GM18858 (cell line): ENCODE measurements around the gene KCNMA1.

ENCODE experiments used
- ATAC-seq: cut with Tn5 transposase; IDR thresholded peaks from one replicate; pipeline ENCODE4 v1.9.1; 2021; ENCODE audit not compliant: unreplicated experiment

Gene KCNMA1

GRCh38 chr10:77041636-77042258 lies 595.9 kb downstream of the KCNMA1 start:
- no peak for ATAC-seq

DNA sequence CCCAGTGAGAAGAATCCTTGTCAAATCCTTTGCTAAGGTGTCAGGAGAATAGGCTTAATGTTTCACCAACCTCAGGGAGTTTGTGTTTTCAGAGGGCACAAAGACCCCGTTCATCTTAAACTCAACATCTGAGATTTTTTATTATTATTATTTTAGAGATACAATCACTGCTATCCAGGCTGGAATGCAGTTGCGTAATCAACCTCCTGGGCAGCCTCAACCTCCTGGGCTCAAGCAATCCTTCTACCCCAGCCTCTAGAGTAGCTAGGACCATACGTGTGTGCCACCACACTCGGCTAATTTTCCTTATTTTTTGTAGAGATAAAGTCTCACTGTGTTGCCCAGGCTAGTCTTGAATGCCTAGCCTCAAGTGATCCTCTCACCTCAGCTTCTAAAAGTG lies 599.2 kb downstream of the KCNMA1 start:
- no peak for ATAC-seq

DNA sequence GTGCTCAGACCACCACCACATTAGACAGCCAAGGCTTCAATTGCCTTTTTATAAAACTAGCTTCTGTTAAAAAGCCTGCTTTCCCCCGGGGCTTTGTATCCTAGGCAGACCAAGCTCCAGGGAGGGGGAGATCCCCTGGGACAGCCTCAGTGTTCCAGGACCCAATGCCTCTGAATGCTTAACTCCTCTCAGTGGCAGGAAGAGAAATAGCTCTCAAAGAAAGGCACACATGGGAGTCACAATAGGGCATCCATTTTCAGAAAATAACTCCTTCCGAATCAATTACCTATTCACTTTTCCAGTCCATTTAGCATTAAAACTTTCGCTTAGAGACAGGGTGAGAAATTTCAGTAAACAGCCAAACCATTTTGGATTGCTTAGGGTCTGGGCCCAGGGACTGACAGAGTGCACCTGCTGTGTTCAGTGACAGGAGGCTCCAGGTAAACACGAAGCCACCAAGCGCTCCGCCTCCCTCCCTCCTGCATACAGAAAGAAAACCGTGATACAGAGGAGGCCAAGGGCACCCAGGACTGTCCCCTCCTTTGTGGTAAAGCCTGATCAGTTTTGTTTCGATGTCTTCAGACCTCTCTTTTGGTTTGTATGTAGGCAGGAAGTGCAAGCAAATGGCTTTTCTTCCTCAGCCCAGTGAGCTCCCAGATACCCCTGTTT lies 599.7 kb downstream of the KCNMA1 start:
- no peak for ATAC-seq

GRCh38 chr10:77036993-77037734 lies 600.4 kb downstream of the KCNMA1 start:
- ATAC-seq, result peak; percentile 51

GRCh38 chr10:77036276-77036675 lies 601.3 kb downstream of the KCNMA1 start:
- ATAC-seq, result no peak

DNA sequence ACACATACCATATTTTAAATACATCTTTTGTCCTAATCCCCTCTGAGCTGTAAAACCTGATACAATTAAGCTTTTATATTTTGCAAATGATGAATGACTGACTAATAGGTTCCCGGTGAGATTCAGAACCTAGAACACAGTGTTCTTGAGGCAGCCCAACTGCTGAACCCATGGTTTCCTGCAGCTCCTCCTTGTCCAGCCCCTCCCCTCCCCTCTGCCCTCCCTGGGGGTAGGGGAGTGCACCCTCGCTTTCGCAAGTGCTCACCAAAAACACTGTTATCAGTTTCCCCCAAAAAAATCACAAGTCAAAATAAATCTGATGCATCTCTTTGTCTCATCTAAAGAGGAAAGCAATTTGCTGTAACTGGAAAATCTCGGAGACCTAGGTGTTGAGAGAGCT lies 602.8 kb downstream of the KCNMA1 start:
- ATAC-seq, result no peak

DNA sequence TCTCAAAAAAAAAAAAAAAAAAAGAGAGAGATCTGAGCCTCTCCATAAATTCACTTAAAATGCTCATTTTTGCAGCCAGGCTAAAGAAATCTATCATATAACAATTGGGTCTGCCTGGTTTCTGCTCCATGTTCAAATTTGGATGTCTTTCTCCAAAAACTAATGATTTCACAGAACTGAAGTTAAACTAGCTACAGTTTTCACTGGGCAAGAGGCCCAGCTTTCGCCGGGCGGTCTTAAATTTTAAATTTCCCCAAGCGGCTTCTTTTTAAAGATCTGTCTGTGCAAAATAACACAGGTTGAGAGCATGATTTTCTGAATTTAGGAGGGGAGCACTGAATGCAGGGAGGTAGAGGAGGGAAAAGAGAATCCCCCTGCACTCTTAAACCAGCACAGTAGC lies 603.4 kb downstream of the KCNMA1 start:
- ATAC-seq, result no peak

GRCh38 chr10:77032188-77032570 lies 605.4 kb downstream of the KCNMA1 start:
- ATAC-seq, result no peak

DNA sequence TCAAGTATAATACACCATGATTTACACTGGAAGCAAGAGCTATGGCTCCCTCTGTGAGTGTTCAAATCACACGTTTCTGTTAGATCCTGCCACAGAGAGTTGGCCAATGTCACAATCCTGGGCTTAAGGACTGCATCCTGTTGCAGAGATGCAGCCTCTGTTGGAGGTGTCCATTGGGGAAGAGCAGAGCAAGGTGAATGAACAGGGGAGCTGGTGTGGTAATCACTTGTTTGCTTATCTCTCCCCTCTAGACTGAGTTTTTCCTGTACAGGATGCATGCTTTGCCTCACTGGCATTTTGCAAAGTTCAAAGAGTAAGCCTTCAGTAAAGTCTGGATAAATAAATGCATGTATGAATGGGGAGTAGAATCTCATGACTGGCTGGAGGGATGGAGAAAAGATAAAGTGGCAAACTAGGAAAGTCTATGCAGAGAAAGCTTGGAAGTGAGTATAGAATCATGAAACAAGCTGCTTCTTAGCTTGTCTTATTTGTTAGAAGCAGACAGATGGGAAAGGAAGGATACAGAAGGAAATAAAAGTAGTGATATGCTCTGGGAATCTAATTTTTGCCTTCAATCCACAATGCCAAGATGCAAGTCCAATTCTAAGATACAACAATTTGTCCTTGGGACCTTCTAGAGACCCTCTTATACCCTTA lies 605.9 kb downstream of the KCNMA1 start:
- ATAC-seq, result no peak

DNA sequence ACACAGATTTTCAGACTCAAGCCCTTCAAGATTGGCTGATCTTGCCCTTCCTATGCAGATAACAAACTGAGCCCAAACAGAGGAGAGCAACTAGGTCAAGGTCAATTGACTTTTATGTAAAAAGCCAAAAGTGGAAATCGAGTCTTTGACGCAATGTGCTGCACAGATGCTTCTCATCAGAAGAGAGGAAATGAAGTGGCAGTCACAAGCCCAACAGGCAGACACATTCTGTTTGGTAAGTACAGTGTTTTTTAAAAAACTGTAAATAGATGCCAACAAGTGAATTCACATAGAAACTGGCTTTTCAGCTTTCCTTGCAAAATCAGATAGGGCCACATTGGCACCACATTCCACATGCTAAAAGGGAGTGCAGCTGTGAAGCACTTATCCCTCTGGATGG lies 606.6 kb downstream of the KCNMA1 start:
- no peak for ATAC-seq

- ATAC-seq, result no peak
Measured at GRCh38 chr10:77029777-77030717, 607.6 kb downstream of the KCNMA1 start.

- ATAC-seq, result no peak
Measured at GRCh38 chr10:77028042-77028441, 609.6 kb downstream of the KCNMA1 start.

DNA sequence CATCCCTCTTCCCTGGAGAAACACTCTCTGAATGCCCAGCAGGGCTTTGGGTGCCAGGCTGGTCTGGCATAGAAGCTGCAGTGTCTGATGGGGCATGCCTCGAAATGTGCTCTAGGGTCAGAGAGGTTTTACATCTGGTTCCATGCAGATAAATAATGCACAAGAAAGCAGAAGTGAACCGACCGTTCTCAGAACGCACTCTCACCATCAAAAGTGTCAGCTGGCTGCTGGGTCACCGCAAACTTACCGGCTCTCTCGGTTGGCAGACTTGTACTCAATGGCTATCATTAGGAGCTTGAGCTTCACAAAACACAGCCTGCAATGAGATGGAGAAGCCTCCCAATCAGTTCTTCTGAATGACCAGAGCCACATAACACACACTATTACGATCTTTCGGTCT lies 610.0 kb downstream of the KCNMA1 start:
- ATAC-seq, result peak; percentile 93

DNA sequence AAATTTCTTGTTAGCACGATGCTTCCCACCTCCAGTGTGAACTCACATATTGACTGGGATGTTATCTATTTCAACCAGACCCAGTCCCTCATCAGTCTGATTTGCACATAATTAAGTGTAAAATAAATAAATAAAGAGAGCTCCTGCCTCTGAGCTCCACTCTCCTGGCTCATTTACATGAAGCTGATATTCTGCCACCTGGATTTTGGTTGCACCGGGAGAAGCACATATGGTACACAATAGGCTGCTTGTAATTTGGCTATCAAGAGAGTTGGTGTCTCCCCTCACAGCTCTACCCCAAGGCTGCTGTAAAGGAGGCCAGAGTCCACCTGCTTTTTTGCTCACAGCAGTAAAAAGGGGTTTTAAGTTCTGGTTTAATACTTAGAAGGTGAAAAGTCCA lies 610.5 kb downstream of the KCNMA1 start:
- no peak for ATAC-seq

DNA sequence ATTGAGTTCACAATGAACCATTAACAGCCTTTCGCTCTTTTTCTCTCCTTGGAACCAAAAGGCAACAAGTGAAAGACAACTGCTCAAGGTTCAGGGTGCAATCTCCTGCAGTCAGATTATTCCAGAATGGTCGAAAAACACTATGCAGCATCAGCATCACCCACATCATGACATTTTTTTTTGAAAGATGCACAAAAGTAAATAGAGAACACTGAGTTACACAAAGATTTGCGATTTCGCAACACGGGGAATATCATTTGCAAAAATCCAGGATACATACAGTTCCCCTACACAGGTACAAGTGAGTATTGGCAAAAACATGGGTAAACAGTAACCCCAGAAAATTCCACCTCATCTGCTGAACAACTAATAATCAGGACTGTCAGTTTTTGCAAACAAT lies 611.5 kb downstream of the KCNMA1 start:
- no peak for ATAC-seq

GRCh38 chr10:77024461-77024860 lies 613.1 kb downstream of the KCNMA1 start:
- ATAC-seq, result no peak

DNA sequence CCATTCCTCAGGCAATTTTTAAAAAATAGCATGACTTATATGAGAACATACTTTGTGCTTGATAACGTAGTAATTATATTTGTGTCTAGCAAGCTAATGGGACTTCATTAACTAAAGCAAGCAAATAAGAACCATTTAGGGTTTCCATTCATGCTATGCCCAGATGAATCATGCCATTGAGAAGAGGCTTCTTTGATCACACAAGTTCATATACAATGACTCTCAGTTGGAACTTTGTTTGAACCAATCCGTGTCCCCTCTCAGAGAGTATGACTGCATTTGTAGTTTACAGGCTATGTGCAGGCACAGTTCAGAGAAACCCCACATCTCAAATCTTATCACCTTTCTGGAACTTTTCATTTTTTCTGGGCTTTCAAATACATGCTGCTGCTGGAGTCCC lies 614.2 kb downstream of the KCNMA1 start:
- ATAC-seq, result no peak

DNA sequence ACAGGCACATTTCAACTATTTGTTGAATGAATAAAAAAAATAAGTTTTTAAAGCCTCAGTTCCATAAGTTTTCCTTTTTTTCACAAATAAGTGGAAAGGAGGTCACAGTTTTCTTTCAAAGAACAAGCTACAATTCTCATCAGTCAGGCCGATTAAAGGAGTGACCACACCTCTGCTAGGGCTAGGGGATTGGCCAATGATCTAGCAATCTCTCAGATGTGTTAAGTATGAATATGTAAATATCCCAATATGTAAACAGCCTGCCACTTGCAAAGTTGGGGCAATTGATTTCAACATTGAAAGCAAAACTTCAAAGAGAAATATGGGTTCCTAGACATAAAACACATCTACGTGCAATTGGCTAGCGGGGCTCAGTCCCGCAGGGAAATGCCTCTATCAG lies 614.9 kb downstream of the KCNMA1 start:
- ATAC-seq, result no peak

DNA sequence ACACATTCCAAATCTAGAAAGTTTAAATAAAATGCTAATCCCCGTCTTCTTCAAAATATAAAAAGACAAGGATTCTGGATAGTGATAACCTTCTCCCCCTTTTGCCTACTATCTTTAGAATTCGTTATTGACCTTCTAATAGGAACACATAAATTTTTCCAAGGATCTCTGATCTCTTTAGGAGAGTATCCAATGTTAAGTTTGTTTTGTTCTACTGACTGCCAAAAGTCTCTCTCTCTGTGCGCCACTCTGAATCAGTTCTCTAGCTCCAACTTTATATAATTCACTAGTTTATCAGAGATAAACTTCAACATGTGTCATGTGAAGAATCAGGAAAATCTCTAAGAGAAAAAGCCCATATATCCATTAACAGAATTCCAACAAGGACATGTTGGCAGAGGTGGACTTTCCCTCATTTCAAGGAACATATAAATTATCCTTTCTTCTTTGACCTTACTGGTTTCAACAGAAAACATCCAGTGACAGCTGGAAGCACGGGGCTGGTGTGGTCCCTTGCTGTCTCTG lies 615.6 kb downstream of the KCNMA1 start:
- ATAC-seq, result no peak

DNA sequence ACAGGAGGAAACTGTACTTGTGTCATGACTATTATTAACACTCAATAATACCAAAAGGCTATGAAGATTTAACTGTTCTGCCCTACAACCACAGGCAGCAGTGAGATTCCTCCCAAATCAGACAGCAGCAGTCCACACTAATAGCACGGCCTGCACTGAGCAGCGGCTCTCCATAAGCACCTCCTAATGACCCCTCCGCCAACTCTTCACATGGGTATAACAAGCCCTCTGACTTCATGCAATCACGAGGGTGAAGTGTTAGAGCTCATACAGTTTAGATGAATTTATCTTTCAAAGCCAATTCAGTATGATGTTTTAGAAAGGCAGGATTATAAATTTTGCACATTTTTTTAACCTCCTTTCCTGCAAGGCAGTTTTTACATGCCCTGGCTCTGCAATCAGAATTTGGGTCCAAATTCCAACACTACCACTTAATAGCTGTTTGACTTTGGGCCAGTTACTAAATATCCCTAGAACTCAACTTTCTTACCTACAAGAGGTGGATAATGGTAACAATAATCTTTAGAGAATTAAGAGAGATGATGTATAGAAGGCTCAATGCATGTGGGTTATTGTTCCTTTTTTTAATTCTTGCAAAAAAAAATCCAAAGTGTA lies 617.1 kb downstream of the KCNMA1 start:
- ATAC-seq, result no peak
